Fibroblast of the conjunctiva (primary cell): ENCODE data around the gene DLG5.
"Not testable (repeated sequence)": the region's sequence is repeated elsewhere in the genome, so short reads cannot be mapped to it uniquely, and the experiment has no call there.

Experiments used
- DNase-seq: peaks from one replicate; pipeline ENCODE4 v3.0.0-alpha.2; 2010; ENCODE audit warnings: low read depth

The DLG5 gene

GRCh38 chr10:77794256-77795142 lies 132.1 kb downstream of the DLG5 start:
- DNase-seq = no peak

- DNase-seq = no peak
Measured at GRCh38 chr10:77793831-77794230, 132.7 kb downstream of the DLG5 start.

- no peak for DNase-seq
Measured at GRCh38 chr10:77792155-77792554, 134.4 kb downstream of the DLG5 start.

GRCh38 chr10:77791506-77791905 lies 135.0 kb downstream of the DLG5 start:
- DNase-seq = no peak

GRCh38 chr10:77789861-77790260 lies 136.7 kb downstream of the DLG5 start:
- no peak for DNase-seq

GRCh38 chr10:77789016-77789415 lies 137.5 kb downstream of the DLG5 start:
- no peak for DNase-seq

- no peak for DNase-seq
Measured at GRCh38 chr10:77788496-77789010, 138.0 kb downstream of the DLG5 start.

GRCh38 chr10:77787440-77787839 lies 139.1 kb downstream of the DLG5 start:
- no peak for DNase-seq

GRCh38 chr10:77784856-77785255 lies 141.7 kb downstream of the DLG5 start:
- no peak for DNase-seq

- no peak for DNase-seq
Measured at GRCh38 chr10:77782328-77783061, 144.1 kb downstream of the DLG5 start.

- no peak for DNase-seq
Measured at GRCh38 chr10:77781451-77782327, 144.9 kb downstream of the DLG5 start.

- DNase-seq = no peak
Measured at GRCh38 chr10:77780180-77780579, 146.4 kb downstream of the DLG5 start.

- DNase-seq = no peak
Measured at GRCh38 chr10:77776487-77776886, 150.1 kb downstream of the DLG5 start.

- no peak for DNase-seq
Measured at GRCh38 chr10:77774940-77775391, 151.6 kb downstream of the DLG5 start.

- DNase-seq = no peak
Measured at GRCh38 chr10:77773631-77774426, 152.7 kb downstream of the DLG5 start.

- DNase-seq = not testable (repeated sequence)
Measured at GRCh38 chr10:77772852-77773600, 153.5 kb downstream of the DLG5 start.

GRCh38 chr10:77771851-77772250 lies 154.7 kb downstream of the DLG5 start:
- DNase-seq = no peak

- DNase-seq = no peak
Measured at GRCh38 chr10:77771450-77771849, 155.1 kb downstream of the DLG5 start.

- no peak for DNase-seq
Measured at GRCh38 chr10:77770868-77771175, 155.7 kb downstream of the DLG5 start.

- no peak for DNase-seq
Measured at GRCh38 chr10:77770081-77770867, 156.3 kb downstream of the DLG5 start.
